Stimulated activated CD8-positive, alpha-beta memory T cell treated with anti-CD3 and anti-CD28 coated beads, Interleukin-4, amount 100 ng/mL, for 4 hours (primary cell): ENCODE measurements around the gene RAD51B.

Experiments used
- DNase-seq, 2 donors: peaks; one replicate each; pipeline ENCODE4 v3.0.0-alpha.2; 2020; ENCODE audit warnings: low read depth in 2 of 2, low spot score in 1 of 2

The RAD51B gene

GRCh38 chr14:68497011-68497410, 677.4 kb downstream of the RAD51B start:
- no peak for DNase-seq

GRCh38 chr14:68499451-68499850, 679.9 kb downstream of the RAD51B start:
- DNase-seq = no peak

DNA sequence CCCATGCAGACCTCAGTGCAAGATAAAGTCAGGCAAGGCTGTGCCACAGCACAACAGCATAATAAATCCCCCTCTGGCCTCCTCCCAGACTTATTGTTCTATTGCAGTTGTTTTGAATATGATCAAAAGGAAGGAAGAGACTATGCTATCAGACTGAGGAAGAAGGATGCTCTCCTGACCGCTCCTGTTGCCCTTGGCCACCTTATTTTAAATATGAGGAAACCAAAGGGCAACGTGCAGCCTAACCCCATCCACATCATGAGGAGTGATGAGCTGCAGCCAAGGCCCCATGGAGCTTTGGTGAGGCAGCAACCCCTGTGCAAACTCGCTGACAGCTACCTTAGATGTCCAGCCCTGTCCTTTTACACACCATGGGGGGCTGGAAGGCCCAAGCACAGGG, 681.6 kb downstream of the RAD51B start:
- DNase-seq = no peak

DNA sequence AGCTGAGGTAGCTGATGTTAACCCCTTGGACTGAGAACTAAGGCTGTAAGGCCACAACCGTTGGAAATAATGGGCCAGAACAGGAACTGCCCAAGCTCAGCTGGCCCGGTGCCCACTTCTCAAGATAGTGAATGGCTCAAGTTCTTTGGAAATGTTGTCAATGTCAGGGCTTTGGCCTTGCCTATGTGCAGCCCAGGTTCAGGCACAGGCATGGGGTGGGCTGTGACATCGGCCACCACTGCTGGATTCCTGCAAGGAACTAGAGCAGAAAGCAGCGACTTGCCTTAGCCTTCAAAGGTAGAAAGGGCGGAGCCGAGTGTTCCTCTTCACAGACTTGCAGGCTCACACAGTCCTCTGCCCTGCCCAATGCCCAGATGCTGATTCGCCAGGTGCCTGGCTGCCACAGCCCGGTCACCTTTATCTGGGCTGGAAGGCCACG, 682.1 kb downstream of the RAD51B start:
- DNase-seq = no peak

DNA sequence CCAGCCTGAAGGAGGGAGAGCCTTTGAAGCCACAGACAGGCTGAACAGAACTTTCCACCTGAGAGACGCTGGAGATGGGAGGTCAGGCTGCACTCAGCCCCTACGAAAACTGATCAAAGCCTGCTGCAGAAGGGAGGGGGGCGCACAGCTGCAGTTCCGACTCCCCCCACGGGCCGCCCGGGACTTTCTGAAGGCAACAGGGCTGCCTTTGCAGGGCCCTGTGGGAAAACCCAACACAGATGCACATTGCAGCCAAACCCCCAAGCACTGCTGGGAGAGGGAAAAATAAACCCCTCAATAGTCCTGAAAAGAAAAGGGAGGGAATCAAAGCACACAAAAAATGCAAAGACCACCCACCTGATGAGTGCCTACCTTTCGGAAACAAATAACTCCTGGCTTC, 682.7 kb downstream of the RAD51B start:
- DNase-seq = no peak

- DNase-seq = no peak
Measured at GRCh38 chr14:68503186-68503825, 683.7 kb downstream of the RAD51B start.

- no peak for DNase-seq
Measured at GRCh38 chr14:68504861-68505260, 685.3 kb downstream of the RAD51B start.

DNA sequence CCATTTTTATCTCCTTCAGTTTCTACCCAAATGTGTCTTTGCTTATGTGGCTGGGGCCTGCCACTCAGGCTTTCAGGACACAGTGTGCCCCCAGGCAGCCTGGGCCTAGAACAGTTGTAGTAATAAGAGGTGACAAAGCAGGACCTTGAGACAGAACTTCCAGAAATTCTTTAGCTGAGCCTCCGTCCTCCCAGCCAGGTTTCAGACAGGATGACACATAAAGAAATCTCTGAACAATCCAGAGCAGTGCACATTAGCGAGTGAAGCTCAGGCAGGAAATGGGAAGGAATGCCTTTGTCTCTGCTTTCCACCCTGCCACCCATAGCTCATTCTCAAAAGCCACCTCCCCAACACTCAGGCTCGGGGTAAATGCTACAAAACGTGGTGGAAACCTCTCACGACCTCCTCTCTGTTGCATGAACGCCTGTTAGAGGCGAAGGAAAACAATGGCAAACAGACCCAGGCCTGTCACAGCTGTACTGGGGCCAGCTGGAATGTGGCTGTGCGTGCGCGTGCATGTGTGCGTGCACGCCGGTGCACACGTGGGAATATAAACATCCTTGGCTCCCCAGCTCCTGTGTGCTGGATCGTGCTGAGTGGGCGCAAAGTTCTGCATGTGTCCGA, 686.6 kb downstream of the RAD51B start:
- DNase-seq = no peak

DNA sequence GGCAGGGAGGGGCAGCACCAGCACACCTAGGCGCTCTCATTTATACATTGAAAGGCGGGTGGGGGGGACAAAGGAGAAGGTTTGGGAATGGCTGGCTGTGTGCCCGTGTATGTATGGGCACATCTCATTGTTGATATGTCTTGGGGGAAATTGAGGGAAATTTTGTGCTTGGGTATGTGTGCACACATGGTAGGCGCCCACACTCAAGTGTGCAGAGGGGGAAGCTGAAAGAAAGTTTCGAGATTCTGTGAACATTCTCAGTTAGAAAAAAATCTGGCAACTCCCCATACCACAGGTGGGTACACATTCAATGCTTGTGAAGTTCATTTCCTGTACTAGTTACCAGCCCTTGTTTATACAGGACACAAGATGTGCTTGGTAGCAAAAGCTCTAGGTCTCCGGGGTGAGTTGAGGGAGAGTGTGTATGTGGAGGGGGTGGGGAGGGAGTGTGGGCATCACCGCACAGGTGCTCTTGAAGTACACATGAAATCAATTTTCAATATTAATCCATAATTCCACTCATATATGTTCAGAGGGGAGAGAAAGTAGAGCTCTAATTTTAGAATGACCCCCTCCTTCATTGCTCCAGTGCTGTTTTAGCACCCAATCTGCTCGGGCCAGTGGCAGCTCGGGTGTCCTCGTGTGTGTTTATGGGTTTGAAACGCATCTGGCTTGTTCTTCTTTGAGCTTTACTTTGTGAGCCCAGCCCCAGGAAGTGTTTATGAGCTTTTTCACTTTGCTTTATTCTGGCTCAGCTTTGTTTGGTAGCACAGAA, 687.3 kb downstream of the RAD51B start:
- no peak for DNase-seq

- no peak for DNase-seq
Measured at GRCh38 chr14:68507544-68508081, 688.0 kb downstream of the RAD51B start.

DNA sequence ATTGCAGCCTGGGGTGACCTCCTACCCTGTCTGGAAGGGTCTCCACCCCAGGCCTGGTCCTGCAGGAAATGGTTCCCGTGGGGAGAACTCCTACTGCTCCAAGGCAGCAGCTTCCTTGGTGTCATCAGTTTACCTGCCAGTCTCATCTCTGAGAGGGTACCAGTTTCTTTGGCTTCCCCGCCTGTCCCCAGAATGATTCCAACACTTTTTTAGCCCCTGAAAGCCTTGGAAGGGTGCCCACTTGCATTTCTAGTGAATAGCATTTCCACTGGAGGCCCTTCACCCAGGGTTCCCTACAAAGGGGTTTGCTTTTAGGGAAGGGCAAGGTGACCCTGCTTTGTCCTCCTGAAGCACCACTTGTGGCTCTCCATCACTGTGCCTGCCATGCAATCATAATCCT, 689.0 kb downstream of the RAD51B start:
- no peak for DNase-seq

DNA sequence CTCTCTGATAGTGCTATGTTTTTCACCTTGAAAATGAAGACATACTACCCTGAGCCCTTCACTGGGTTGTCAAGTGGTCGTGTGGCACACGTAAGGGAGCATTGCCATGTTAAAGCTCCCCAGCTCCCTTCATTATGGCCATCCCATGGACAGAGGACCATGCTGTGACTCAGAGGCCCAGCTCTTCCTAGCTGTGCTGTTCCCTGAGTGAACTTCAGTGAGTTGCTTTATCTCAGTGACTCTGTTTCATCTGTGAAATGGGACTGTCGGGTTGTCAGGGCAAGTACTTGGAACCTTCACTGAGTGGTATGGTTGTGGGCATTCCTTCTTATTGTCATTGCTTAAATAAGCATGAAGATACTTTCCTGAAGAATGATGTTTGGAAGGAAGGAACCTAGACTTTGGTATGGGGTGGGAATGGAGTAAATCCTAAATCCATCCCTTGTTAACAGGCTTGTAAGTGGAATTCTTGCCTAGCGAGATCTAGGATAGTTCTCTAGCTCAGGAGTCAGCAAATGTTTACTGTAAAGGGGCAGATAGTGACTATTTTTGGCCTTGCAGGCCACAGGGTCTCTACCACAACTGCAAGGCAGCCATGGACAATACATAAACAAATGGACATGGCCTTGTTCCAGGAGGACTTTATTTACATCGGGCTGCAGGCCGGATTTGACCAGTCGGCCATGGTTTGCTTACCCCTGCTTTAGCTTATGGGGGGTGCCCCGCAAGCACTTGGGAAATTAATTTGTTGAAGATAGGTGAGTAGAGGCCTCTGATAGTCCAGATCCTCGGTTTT, 689.8 kb downstream of the RAD51B start:
- DNase-seq = no peak

GRCh38 chr14:68510201-68511128, 690.9 kb downstream of the RAD51B start:
- no peak for DNase-seq

DNA sequence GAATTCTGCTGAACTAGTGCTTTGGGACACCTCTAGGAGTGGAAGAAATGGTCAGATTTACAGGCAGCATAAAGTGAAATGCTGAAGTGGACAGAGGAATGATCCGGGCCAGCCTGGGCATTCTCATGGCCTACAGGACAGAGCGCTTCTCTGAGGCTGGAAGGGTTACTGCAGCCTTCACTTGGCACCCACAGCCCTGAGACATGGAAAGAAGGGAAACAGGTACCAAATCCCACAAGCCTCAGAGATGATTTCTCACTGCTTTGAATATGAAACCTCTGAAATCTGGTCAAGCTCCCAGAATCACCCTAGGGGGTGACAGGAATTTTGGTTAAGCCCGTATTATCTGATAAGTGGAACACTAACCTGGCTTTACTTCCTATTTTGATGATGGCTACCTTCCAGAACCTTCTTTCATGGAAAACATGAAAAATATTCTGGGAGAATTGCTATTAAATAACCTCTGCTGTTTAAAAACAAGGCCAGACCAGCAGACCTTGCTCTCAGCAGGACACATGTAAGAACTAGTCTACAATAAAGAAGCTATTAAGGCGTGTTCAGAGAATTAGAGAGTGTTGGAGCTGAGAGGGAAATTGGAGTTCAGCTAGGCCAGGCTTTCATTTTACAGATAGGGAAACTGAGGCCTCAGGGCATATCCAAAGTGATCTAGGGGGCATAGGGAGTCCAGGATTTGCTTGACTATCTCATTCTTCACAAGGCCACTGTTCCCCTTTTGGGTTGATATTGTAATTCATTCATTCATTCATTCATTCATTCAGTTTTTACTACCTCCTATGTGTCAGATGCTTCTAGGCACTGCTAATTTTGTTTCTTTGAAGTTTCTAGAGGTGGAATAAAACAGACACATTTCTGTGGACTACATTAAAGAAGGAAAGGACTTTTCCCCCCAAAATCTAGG, 691.8 kb downstream of the RAD51B start:
- no peak for DNase-seq

DNA sequence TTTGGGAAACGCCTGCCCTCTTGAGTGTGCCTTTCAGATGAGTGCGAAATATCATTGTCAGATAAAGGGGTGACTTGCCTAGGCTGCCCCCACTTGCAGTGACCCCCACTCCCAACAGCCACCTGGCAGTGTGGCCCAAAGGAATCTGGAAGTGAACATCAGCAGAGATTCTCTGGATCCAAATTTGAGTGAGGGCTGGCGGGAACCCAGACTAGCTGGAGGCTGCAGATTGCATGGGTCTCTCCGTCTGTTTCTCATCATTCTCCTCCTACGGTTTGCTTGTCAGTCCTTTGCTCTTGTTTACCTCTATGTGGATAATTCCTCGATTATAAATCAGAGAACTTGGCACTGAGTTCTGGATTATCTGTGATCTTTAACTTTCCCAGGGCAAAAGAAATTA, 692.5 kb downstream of the RAD51B start:
- DNase-seq = no peak

GRCh38 chr14:68513137-68513536, 693.6 kb downstream of the RAD51B start:
- DNase-seq = no peak

GRCh38 chr14:68513838-68514607, 694.4 kb downstream of the RAD51B start:
- no peak for DNase-seq

DNA sequence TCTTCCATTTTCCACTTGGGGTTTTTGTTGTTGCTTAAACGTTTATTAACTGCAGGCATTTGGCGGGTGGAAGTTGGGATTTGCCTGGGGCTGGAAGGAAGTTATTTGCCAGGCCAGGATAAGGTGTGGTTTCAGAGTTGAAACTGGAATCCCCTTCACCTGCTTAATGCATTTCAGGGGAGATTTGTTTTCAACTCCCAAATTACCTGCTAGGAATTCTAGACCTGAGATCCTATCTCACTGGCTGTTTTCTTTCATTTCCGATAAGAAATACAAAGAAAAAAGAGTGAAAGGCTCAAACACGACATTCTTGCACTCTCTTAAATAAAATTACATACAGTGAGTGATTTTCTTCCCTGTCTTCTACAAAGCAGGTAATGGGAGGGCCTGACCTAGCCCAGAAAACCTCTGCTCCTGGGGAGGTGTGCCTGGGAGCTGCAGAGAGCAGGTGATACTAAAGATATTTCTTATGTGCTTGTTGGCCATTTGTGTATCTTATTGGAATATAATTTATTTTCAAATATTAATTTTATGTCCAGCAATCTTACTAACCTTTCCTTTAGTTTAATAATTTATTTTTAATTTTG, 695.1 kb downstream of the RAD51B start:
- DNase-seq = no peak
